HG03103 (cell line): ENCODE data around the gene GPR3.
"Not testable (repeated sequence)": the region's sequence is repeated elsewhere in the genome, so short reads cannot be mapped to it uniquely, and the experiment has no call there.

Source experiments
- ATAC-seq: cut with Tn5 transposase; IDR thresholded peaks from one replicate; pipeline ENCODE4 v1.9.1; 2021; ENCODE audit warnings: low read depth; ENCODE audit not compliant: unreplicated experiment

GPR3 gene

GRCh38 chr1:27377760-27378495 lies 14.5 kb upstream of the GPR3 start:
- no peak for ATAC-seq

GRCh38 chr1:27379564-27380122 lies 12.8 kb upstream of the GPR3 start:
- no peak for ATAC-seq

- no peak for ATAC-seq
Measured at GRCh38 chr1:27380224-27380623, 12.2 kb upstream of the GPR3 start.

GRCh38 chr1:27380766-27381733 lies 11.4 kb upstream of the GPR3 start:
- no peak for ATAC-seq

- ATAC-seq, result no peak
Measured at GRCh38 chr1:27381969-27382762, 10.3 kb upstream of the GPR3 start.

- ATAC-seq, result no peak
Measured at GRCh38 chr1:27383039-27383605, 9.3 kb upstream of the GPR3 start, which contains the start of gene CD164L2. CD164L2 (minus strand) TSS chr1:27383333; CDS start chr1:27383239, 94 bp downstream.

- no peak for ATAC-seq
Measured at GRCh38 chr1:27383661-27384060, 8.8 kb upstream of the GPR3 start.

- ATAC-seq, result not testable (repeated sequence)
Measured at GRCh38 chr1:27384797-27385196, 7.6 kb upstream of the GPR3 start.

GRCh38 chr1:27388337-27389005 lies 4.0 kb upstream of the GPR3 start:
- ATAC-seq, result no peak

GRCh38 chr1:27391511-27392095 lies 819 bp upstream of the GPR3 start:
- ATAC-seq, result no peak

GRCh38 chr1:27392778-27393635 lies 585 bp downstream of the GPR3 start:
- no peak for ATAC-seq

GRCh38 chr1:27393641-27394281 lies 1.3 kb downstream of the GPR3 start:
- no peak for ATAC-seq

GRCh38 chr1:27394282-27394658 lies 1.8 kb downstream of the GPR3 start:
- ATAC-seq, result no peak

GRCh38 chr1:27394925-27395324 lies 2.5 kb downstream of the GPR3 start:
- no peak for ATAC-seq

- ATAC-seq, result no peak
Measured at GRCh38 chr1:27395441-27396195, 3.2 kb downstream of the GPR3 start.

- no peak for ATAC-seq
Measured at GRCh38 chr1:27397110-27397509, 4.7 kb downstream of the GPR3 start.

- no peak for ATAC-seq
Measured at GRCh38 chr1:27397749-27398148, 5.3 kb downstream of the GPR3 start.
